Measurements from ENCODE around the gene TBX3. TPM values are rescaled to one million over a fixed set of nuclear protein-coding genes. Genes with fewer than 3 reads are reported as not detected.

TBX3 gene
- total RNA-seq, 2 experiments from 2014 or later: not detected

GRCh38 chr12:114668151-114668885 lies 15.7 kb downstream of the TBX3 start:
- no peak for DNase-seq

GRCh38 chr12:114667669-114668150 lies 16.3 kb downstream of the TBX3 start:
- Mint-ChIP-seq H3K9me3 (ENCODE audit: insufficient read depth) (no peaks in the 10 kb centered on the region), H3K4me1 (ENCODE audit: low read depth) (peaks cover 6% of the 10 kb centered on the region), H3K27me3 (ENCODE audit: low read depth) (peaks cover 81% of the 10 kb centered on the region), H3K27ac (no peak overlapping the region), H3K4me3 (no peak overlapping the region), H3K36me3 (ENCODE audit: low read depth) (no peaks in the 10 kb centered on the region)
- CTCF ChIA-PET: no interaction called here
- POLR2A ChIA-PET: no interaction called here
- no peak for ATAC-seq
- DNase-seq: no peak

More at GRCh38 chr12:114668151-114668885, 15.7 kb downstream of the TBX3 start:
- H3K27me3 Mint-ChIP-seq (ENCODE audit: low read depth): peaks cover 81% of the 10 kb centered on the region
- H3K9me3 Mint-ChIP-seq (ENCODE audit: insufficient read depth): no peaks in the 10 kb centered on the region
- CTCF ChIA-PET: no interaction called here
- H3K4me1 Mint-ChIP-seq (ENCODE audit: low read depth): peaks cover 6% of the 10 kb centered on the region
- no peak overlapping the region for H3K27ac Mint-ChIP-seq
- POLR2A ChIA-PET: no interaction called here
- no peak overlapping the region for H3K4me3 Mint-ChIP-seq
- no peak for ATAC-seq
- no peaks in the 10 kb centered on the region for H3K36me3 Mint-ChIP-seq (ENCODE audit: low read depth)

GRCh38 chr12:114666746-114667668 lies 17.0 kb downstream of the TBX3 start:
- Mint-ChIP-seq H3K9me3 (ENCODE audit: insufficient read depth) (no peaks in the 10 kb centered on the region), H3K4me3 (peak overlapping the region; percentile 6), H3K36me3 (ENCODE audit: low read depth) (no peaks in the 10 kb centered on the region), H3K4me1 (ENCODE audit: low read depth) (peaks cover 6% of the 10 kb centered on the region), H3K27ac (no peak overlapping the region), H3K27me3 (ENCODE audit: low read depth) (peaks cover 76% of the 10 kb centered on the region)
- no peak for DNase-seq
- ATAC-seq: no peak
- ChIA-PET POLR2A (no interaction called here), CTCF (no interaction called here)

- H3K27me3 Mint-ChIP-seq (ENCODE audit: low read depth): peaks cover 65% of the 10 kb centered on the region
- H3K27ac Mint-ChIP-seq: no peak overlapping the region
- H3K4me3 Mint-ChIP-seq: no peak overlapping the region
- ChIA-PET POLR2A (no interaction called here), CTCF (no interaction called here)
- no peaks in the 10 kb centered on the region for H3K9me3 Mint-ChIP-seq (ENCODE audit: insufficient read depth)
- DNase-seq: no peak
- H3K4me1 Mint-ChIP-seq (ENCODE audit: low read depth): peaks cover 6% of the 10 kb centered on the region
- no peak for ATAC-seq
- no peaks in the 10 kb centered on the region for H3K36me3 Mint-ChIP-seq (ENCODE audit: low read depth)
Observed at GRCh38 chr12:114665411-114666260, 18.3 kb downstream of the TBX3 start.

GRCh38 chr12:114664651-114665320 lies 19.2 kb downstream of the TBX3 start:
- ChIA-PET CTCF (no interaction called here), POLR2A (no interaction called here)
- no peak overlapping the region for H3K27ac Mint-ChIP-seq
- no peak for ATAC-seq
- peaks cover 57% of the 10 kb centered on the region for H3K27me3 Mint-ChIP-seq (ENCODE audit: low read depth)
- H3K4me1 Mint-ChIP-seq (ENCODE audit: low read depth): peaks cover 6% of the 10 kb centered on the region
- no peaks in the 10 kb centered on the region for H3K36me3 Mint-ChIP-seq (ENCODE audit: low read depth)
- H3K4me3 Mint-ChIP-seq: no peak overlapping the region
- H3K9me3 Mint-ChIP-seq (ENCODE audit: insufficient read depth): no peaks in the 10 kb centered on the region
- DNase-seq: no peak

- no peak overlapping the region for H3K4me3 Mint-ChIP-seq
Observed at GRCh38 chr12:114662512-114663177, 21.3 kb downstream of the TBX3 start.

GRCh38 chr12:114661245-114661644 lies 22.7 kb downstream of the TBX3 start:
- ATAC-seq (no peak), DNase-seq (no peak)
- Mint-ChIP-seq H3K4me1 (ENCODE audit: low read depth) (no peaks in the 10 kb centered on the region), H3K9me3 (ENCODE audit: insufficient read depth) (no peaks in the 10 kb centered on the region), H3K4me3 (no peak overlapping the region), H3K27ac (no peak overlapping the region), H3K27me3 (ENCODE audit: low read depth) (peaks cover 28% of the 10 kb centered on the region), H3K36me3 (ENCODE audit: low read depth) (no peaks in the 10 kb centered on the region)
- CTCF ChIA-PET: no interaction called here
- POLR2A ChIA-PET: no interaction called here

More at GRCh38 chr12:114662512-114663177, 21.3 kb downstream of the TBX3 start:
- H3K9me3 Mint-ChIP-seq (ENCODE audit: insufficient read depth): no peaks in the 10 kb centered on the region
- H3K4me1 Mint-ChIP-seq (ENCODE audit: low read depth): peaks cover under 1% of the 10 kb centered on the region
- peaks cover 40% of the 10 kb centered on the region for H3K27me3 Mint-ChIP-seq (ENCODE audit: low read depth)
- ChIA-PET POLR2A (no interaction called here), CTCF (interaction anchor here (0.8 to 1.3 kb wide), 5 partner anchors 13 to 1255 kb away, joined by 3 to 9 read pairs (median 3); no protein-coding TSS in a partner anchor)
- no peak overlapping the region for H3K27ac Mint-ChIP-seq
- ATAC-seq (no peak), DNase-seq (peak; percentile 77)
- H3K36me3 Mint-ChIP-seq (ENCODE audit: low read depth): no peaks in the 10 kb centered on the region

GRCh38 chr12:114659084-114659483 lies 24.9 kb downstream of the TBX3 start:
- H3K27me3 Mint-ChIP-seq (ENCODE audit: low read depth): peaks cover 14% of the 10 kb centered on the region
- no peaks in the 10 kb centered on the region for H3K36me3 Mint-ChIP-seq (ENCODE audit: low read depth)
- ATAC-seq: no peak
- no peaks in the 10 kb centered on the region for H3K9me3 Mint-ChIP-seq (ENCODE audit: insufficient read depth)
- ChIA-PET CTCF (no interaction called here), POLR2A (no interaction called here)
- H3K4me3 Mint-ChIP-seq: no peak overlapping the region
- DNase-seq: no peak
- no peaks in the 10 kb centered on the region for H3K4me1 Mint-ChIP-seq (ENCODE audit: low read depth)
- no peak overlapping the region for H3K27ac Mint-ChIP-seq

GRCh38 chr12:114658002-114658441 lies 26.0 kb downstream of the TBX3 start:
- DNase-seq (no peak), ATAC-seq (no peak)
- no peak overlapping the region for H3K4me3 Mint-ChIP-seq
- H3K27ac Mint-ChIP-seq: no peak overlapping the region
- ChIA-PET POLR2A (no interaction called here), CTCF (no interaction called here)
- H3K9me3 Mint-ChIP-seq (ENCODE audit: insufficient read depth): no peaks in the 10 kb centered on the region
- H3K27me3 Mint-ChIP-seq (ENCODE audit: low read depth): peaks cover 4% of the 10 kb centered on the region
- no peaks in the 10 kb centered on the region for H3K4me1 Mint-ChIP-seq (ENCODE audit: low read depth)
- no peaks in the 10 kb centered on the region for H3K36me3 Mint-ChIP-seq (ENCODE audit: low read depth)

GRCh38 chr12:114657597-114657920 lies 26.4 kb downstream of the TBX3 start:
- no peak for ATAC-seq
- H3K4me1 Mint-ChIP-seq (ENCODE audit: low read depth): no peaks in the 10 kb centered on the region
- H3K36me3 Mint-ChIP-seq (ENCODE audit: low read depth): no peaks in the 10 kb centered on the region
- no peak overlapping the region for H3K4me3 Mint-ChIP-seq
- CTCF ChIA-PET: no interaction called here
- no peaks in the 10 kb centered on the region for H3K9me3 Mint-ChIP-seq (ENCODE audit: insufficient read depth)
- no peak overlapping the region for H3K27ac Mint-ChIP-seq
- no peak for DNase-seq
- H3K27me3 Mint-ChIP-seq (ENCODE audit: low read depth): no peaks in the 10 kb centered on the region
- POLR2A ChIA-PET: no interaction called here

Measured in activated CD8-positive, alpha-beta T cell treated with anti-CD3 and anti-CD28 coated beads, Interleukin-2, amount 10 ng/mL, durations not matched to agents 7 days and 5 days (primary cell).